Keratinocyte (primary cell): ENCODE results near the gene DKK3. TPM values are rescaled to one million over a fixed set of nuclear protein-coding genes. Genes with fewer than 3 reads are reported as not detected.

ENCODE experiments used
- DNase-seq: peaks from one replicate; pipeline ENCODE4 v3.0.0-alpha.2; 2011; ENCODE audit warnings: low read depth, missing footprints, low spot score
- FAIRE-seq: peaks from 2 replicates; lab custom pipeline; 2011; peaks lifted over from hg19 to GRCh38; lab: Jason Lieb, UNC
- H2AFZ ChIP-seq: 2 replicates; pipeline ENCODE4 v1.6.0; 2012; ENCODE audit warnings: low read length, control low read depth, inconsistent platforms; ENCODE audit not compliant: control insufficient read depth
- H3K27ac ChIP-seq: 2 replicates; pipeline ENCODE4 v1.5.1; 2011; ENCODE audit warnings: low read length; ENCODE audit not compliant: control insufficient read depth, insufficient read depth
- H3K27me3 ChIP-seq: 3 replicates; pipeline ENCODE4 v1.6.0; 2011; ENCODE audit warnings: low read length; ENCODE audit not compliant: control insufficient read depth, insufficient read depth; ENCODE audit errors: extremely low read depth
- H3K36me3 ChIP-seq, 2 experiments: 2 replicates in 1 of 2; 3 replicates in 1 of 2; pipeline ENCODE4 v1.5.1; 2011; ENCODE audit warnings: low read length in 2 of 2, mild to moderate bottlenecking in 1 of 2; ENCODE audit not compliant: control insufficient read depth in 2 of 2, insufficient read depth in 2 of 2; ENCODE audit errors: extremely low read depth in 1 of 2
- H3K4me1 ChIP-seq: 3 replicates; pipeline ENCODE4 v1.5.1; 2011; ENCODE audit warnings: low read length; ENCODE audit not compliant: control insufficient read depth, insufficient read depth; ENCODE audit errors: extremely low read depth
- H3K4me2 ChIP-seq: 3 replicates; pipeline ENCODE4 v1.6.0; 2011; ENCODE audit warnings: low read depth, low read length; ENCODE audit not compliant: control insufficient read depth, insufficient read depth; ENCODE audit errors: extremely low read depth
- H3K4me3 ChIP-seq, 3 experiments: fragments of 200-600 bp in 1 of 3; sonication (generic) in 1 of 3; 2 replicates in 2 of 3; 3 replicates in 1 of 3; pipeline ENCODE4 v1.5.1; 2011 to 2016; ENCODE audit warnings: low read length in 3 of 3, mild to moderate bottlenecking in 3 of 3, control low read depth in 2 of 3, inconsistent platforms in 1 of 3, low read depth in 1 of 3, mixed read lengths in 1 of 3, mixed run types in 1 of 3, moderate library complexity in 1 of 3; ENCODE audit not compliant: control insufficient read depth in 2 of 3, insufficient read depth in 2 of 3; ENCODE audit errors: extremely low read depth in 1 of 3
- H3K79me2 ChIP-seq: 2 replicates; pipeline ENCODE4 v1.6.0; 2012; ENCODE audit warnings: low read length; ENCODE audit not compliant: control insufficient read depth, insufficient read depth
- H3K9ac ChIP-seq: 3 replicates; pipeline ENCODE4 v1.6.0; 2011; ENCODE audit warnings: low read length; ENCODE audit not compliant: control insufficient read depth, insufficient read depth; ENCODE audit errors: extremely low read depth
- H3K9me1 ChIP-seq: 3 replicates; pipeline ENCODE4 v1.6.0; 2011; ENCODE audit warnings: low read length; ENCODE audit not compliant: control insufficient read depth, insufficient read depth; ENCODE audit errors: extremely low read depth
- H3K9me3 ChIP-seq: 2 replicates; pipeline ENCODE4 v1.5.1; 2012; ENCODE audit warnings: low read depth, low read length; ENCODE audit not compliant: control insufficient read depth
- H4K20me1 ChIP-seq: 3 replicates; pipeline ENCODE4 v1.6.0; 2011; ENCODE audit warnings: low read length; ENCODE audit not compliant: control insufficient read depth, insufficient read depth; ENCODE audit errors: extremely low read depth
- CTCF ChIP-seq, 3 experiments: IDR thresholded peaks in 1 of 3; conservative IDR thresholded peaks in 1 of 3; optimal IDR thresholded peaks in 1 of 3; 2 replicates in 2 of 3; 3 replicates in 1 of 3; pipeline versions ENCODE3 to v1.5.1; 2011; ENCODE audit warnings: low read length in 3 of 3, mild to moderate bottlenecking in 3 of 3, moderate library complexity in 2 of 3, control low read depth in 1 of 3, inconsistent platforms in 1 of 3; ENCODE audit not compliant: insufficient read depth in 2 of 3; ENCODE audit errors: extremely low read depth in 1 of 3
- EZH2 ChIP-seq: IDR thresholded peaks from one replicate; pipeline ENCODE4 v1.6.1; 2012; ENCODE audit warnings: inconsistent platforms, mild to moderate bottlenecking, low read length, moderate library complexity
- dilution Hi-C: fragments of 300-500 bp; cut with MboI; formaldehyde crosslinking; loops from one replicate; pipeline ENCODE4 v1.7.0; 2020; ENCODE audit warnings: low sequenced_read_pairs; ENCODE audit not compliant: extremely low pct_ligation_motif_present
- polyA plus RNA-seq, 5 experiments: library from polyadenylated mRNA; depleted of rRNA in 3 of 5; stranded (reverse) in 3 of 5; stranded (forward) in 1 of 5; unstranded in 1 of 5; fragments of >200 nt; gene quantifications; 1 replicate in 1 of 5; 2 replicates in 3 of 5; 3 replicates in 1 of 5; pipeline versions ENCODE4 v1.2.1 to v1.2.3, GENCODE V29; 2011 to 2012; ENCODE audit warnings: missing spikeins in 2 of 5, low read depth in 1 of 5, low replicate concordance in 1 of 5

DKK3 gene
- polyA plus RNA-seq, 1 donor (not counting 4 experiments of a cell fraction or from before 2014, with no cell fraction given): 712 TPM

GRCh38 chr11:11978098-11978637 is 30.3 kb downstream of the DKK3 start:
- Histone ChIP-seq H3K9me1 (no peaks in the 10 kb centered on the region), H3K36me3 (peaks cover 11 to 17% of the 10 kb centered on the region in 2 experiments), H2AFZ (no peak overlapping the region), H3K4me3 (no peak overlapping the region), H3K4me2 (no peak overlapping the region), H3K27ac (no peak overlapping the region), H3K9me3 (no peaks in the 10 kb centered on the region), H4K20me1 (no peaks in the 10 kb centered on the region), H3K4me1 (peaks cover 67% of the 10 kb centered on the region), H3K27me3 (no peaks in the 10 kb centered on the region), H3K79me2 (peaks cover 22% of the 10 kb centered on the region), H3K9ac (no peak overlapping the region)
- TF ChIP-seq CTCF (optimal IDR thresholded peaks at IDR 0.05 in 1 of 3, IDR thresholded peaks at IDR 0.05 in 1 of 3, conservative IDR thresholded peaks at IDR 0.05 in 1 of 3; ENCODE audit: extremely low read depth in 1 of 3, insufficient read depth in 2 of 3, low read length in 3 of 3) (no peak), EZH2 (no peak)
- FAIRE-seq (no peak), DNase-seq (no peak)
- dilution Hi-C loops: no loop called here

- Histone ChIP-seq H3K4me1 (peaks cover 64% of the 10 kb centered on the region), H3K27me3 (no peaks in the 10 kb centered on the region), H2AFZ (no peak overlapping the region), H4K20me1 (no peaks in the 10 kb centered on the region), H3K36me3 (peaks cover 12 to 23% of the 10 kb centered on the region in 2 experiments), H3K9me3 (no peaks in the 10 kb centered on the region), H3K79me2 (peaks cover 26% of the 10 kb centered on the region), H3K9ac (peak overlapping the region; percentile 17), H3K9me1 (no peaks in the 10 kb centered on the region), H3K4me2 (peak overlapping the region; percentile 74), H3K27ac (peak overlapping the region; percentile 61), H3K4me3 (peak overlapping the region in 1 of 3 experiments; percentile 7)
- dilution Hi-C loops: no loop called here
- FAIRE-seq: peak; percentile 92
- DNase-seq: no peak
- no peak for TF ChIP-seq EZH2
- no peak for TF ChIP-seq CTCF (optimal IDR thresholded peaks at IDR 0.05 in 1 of 3, IDR thresholded peaks at IDR 0.05 in 1 of 3, conservative IDR thresholded peaks at IDR 0.05 in 1 of 3; ENCODE audit: extremely low read depth in 1 of 3, insufficient read depth in 2 of 3, low read length in 3 of 3)
These were observed 31.1 kb downstream of the DKK3 start for GRCh38 chr11:11977206-11977938.
